Heart left ventricle (tissue), 13 donors: Measurements from ENCODE around the gene PCBP3.
A peak's percentile ranks its signal among the peaks of the same experiment; 100 is the strongest.

Experiments
- CTCF ChIP-seq, 12 donors: fragments of 200-600 bp; sonication (generic) in 4 of 12; IDR thresholded peaks; one replicate each; pipeline versions ENCODE4 v1.5.0 to v1.8.0; 2018 to 2022; ENCODE audit warnings: antibody characterized with exemption in 12 of 12, mild to moderate bottlenecking in 5 of 12
- POLR2A ChIP-seq, 2 donors: fragments of 450-650 bp; IDR thresholded peaks; one replicate each; pipeline ENCODE4 v1.6.1; 2017; ENCODE audit warnings: antibody characterized with exemption in 2 of 2, mild to moderate bottlenecking in 2 of 2, moderate library complexity in 2 of 2
- donor health status: ischemic (EF 13 %, LVEDD 7.1; RV severe dilation, severe dysfunction).
- donor health status: DM: no; HTN: yes; CAD: no.
- donor health status: DM: no; HTN: no; CAD: no.
- donor health status: ischemic (EF 25% LVEDD 6.9; RV normal size, moderate dysfunction).
- donor health status: ischemic (EF 25% LVEDD 5.7; RV mildly dilated, moderate dysfunction).
- donor health status: ischemic (EF 35%, LVEDD 5.7; RV mildly dilated, moderate dysfunction).
- donor health status: nonischemic (EF 11% LVEDD 7.7; RV severe dilation, severe dysfunction).
- donor health status: DM: yes; HTN: yes; CAD: no.
- donor health status: PGD.
- donor health status: ischemic (EF 29% LVEDD 5.4; RV normal size, mild dysfunction).
- donor health status: nonischemic (EF 23%, LVEDD 6.1; RV moderate dilation, normal function).

GRCh38 chr21:45926281-45926680 lies 282.8 kb downstream of the PCBP3 start:
- peak in 1 of 12 donors; percentile 15 for TF ChIP-seq CTCF (IDR thresholded peaks at IDR 0.05)
- no peak for TF ChIP-seq POLR2A (IDR thresholded peaks at IDR 0.05)
